Measurements from ENCODE around the gene FETUB.

The FETUB gene

GRCh38 chr3:186636536-186636935 is 3.7 kb upstream of the FETUB start:
- no peak for DNase-seq (ENCODE audit: low read depth in 2 of 2)

- DNase-seq (ENCODE audit: low read depth in 2 of 2) = no peak
Observed at GRCh38 chr3:186637686-186638085, 2.5 kb upstream of the FETUB start.

GRCh38 chr3:186638259-186638658 is 1.9 kb upstream of the FETUB start:
- DNase-seq (ENCODE audit: low read depth in 2 of 2) = no peak

- DNase-seq (ENCODE audit: low read depth in 2 of 2) = no peak
Observed at GRCh38 chr3:186640473-186640818, 247 bp downstream of the FETUB start.

- no peak for DNase-seq (ENCODE audit: low read depth in 2 of 2)
Observed at GRCh38 chr3:186640929-186641328, 730 bp downstream of the FETUB start.

GRCh38 chr3:186642014-186642413 is 1.8 kb downstream of the FETUB start:
- no peak for DNase-seq (ENCODE audit: low read depth in 2 of 2)

- DNase-seq (ENCODE audit: low read depth in 2 of 2) = no peak
Observed at GRCh38 chr3:186643493-186643892, 3.3 kb downstream of the FETUB start.

- no peak for DNase-seq (ENCODE audit: low read depth in 2 of 2)
Observed at GRCh38 chr3:186644683-186645082, 4.5 kb downstream of the FETUB start.

GRCh38 chr3:186646106-186646505 is 5.9 kb downstream of the FETUB start:
- no peak for DNase-seq (ENCODE audit: low read depth in 2 of 2)

- no peak for DNase-seq (ENCODE audit: low read depth in 2 of 2)
Observed at GRCh38 chr3:186646841-186647240, 6.6 kb downstream of the FETUB start.

GRCh38 chr3:186648851-186649250 is 8.7 kb downstream of the FETUB start:
- no peak for DNase-seq (ENCODE audit: low read depth in 2 of 2)

- no peak for DNase-seq (ENCODE audit: low read depth in 2 of 2)
Observed at GRCh38 chr3:186651678-186652215, 11.5 kb downstream of the FETUB start.

- no peak for DNase-seq (ENCODE audit: low read depth in 2 of 2)
Observed at GRCh38 chr3:186653080-186653707, 13.0 kb downstream of the FETUB start.

GRCh38 chr3:186653984-186654383 is 13.8 kb downstream of the FETUB start:
- no peak for DNase-seq (ENCODE audit: low read depth in 2 of 2)

- no peak for DNase-seq (ENCODE audit: low read depth in 2 of 2)
Observed at GRCh38 chr3:186663361-186664118, 23.3 kb downstream of the FETUB start.

GRCh38 chr3:186664119-186664495 is 23.9 kb downstream of the FETUB start:
- DNase-seq (ENCODE audit: low read depth in 2 of 2) = no peak

- no peak for DNase-seq (ENCODE audit: low read depth in 2 of 2)
Observed at GRCh38 chr3:186664506-186664905, 24.3 kb downstream of the FETUB start.

- no peak for DNase-seq (ENCODE audit: low read depth in 2 of 2)
Observed at GRCh38 chr3:186665625-186666188, 25.5 kb downstream of the FETUB start, which contains the start of gene HRG. HRG (plus strand) TSS chr3:186666014; CDS start chr3:186666032, 18 bp downstream.

GRCh38 chr3:186668426-186668825 is 28.2 kb downstream of the FETUB start:
- DNase-seq (ENCODE audit: low read depth in 2 of 2) = no peak

- no peak for DNase-seq (ENCODE audit: low read depth in 2 of 2)
Observed at GRCh38 chr3:186669378-186670084, 29.3 kb downstream of the FETUB start.

GRCh38 chr3:186670155-186670554 is 30.0 kb downstream of the FETUB start:
- no peak for DNase-seq (ENCODE audit: low read depth in 2 of 2)

- DNase-seq (ENCODE audit: low read depth in 2 of 2) = no peak
Observed at GRCh38 chr3:186671051-186671450, 30.9 kb downstream of the FETUB start.

All from stimulated activated CD4-positive, alpha-beta T cell treated with anti-CD3 and anti-CD28 coated beads, Interleukin-4, amount 100 ng/mL, for 48 hours (primary cell).